Bronchial epithelial cell (primary cell): ENCODE data around the gene FXYD7. TPM values are rescaled to one million over a fixed set of nuclear protein-coding genes. Genes with fewer than 3 reads are reported as not detected.

Source experiments
- DNase-seq: peaks from one replicate; pipeline ENCODE4 v3.0.0-alpha.2; 2010; ENCODE audit warnings: low read depth
- FAIRE-seq: peaks from 2 replicates; lab custom pipeline; 2011; peaks lifted over from hg19 to GRCh38; lab: Jason Lieb, UNC
- H3K27me3 ChIP-seq: 2 replicates; pipeline ENCODE4 v1.5.1; 2011; ENCODE audit warnings: low read length; ENCODE audit not compliant: control insufficient read depth, insufficient read depth
- H3K36me3 ChIP-seq: 2 replicates; pipeline ENCODE4 v1.5.1; 2011; ENCODE audit warnings: low read length; ENCODE audit not compliant: control insufficient read depth, insufficient read depth
- H3K4me3 ChIP-seq: 2 replicates; pipeline ENCODE4 v1.5.1; 2011; ENCODE audit warnings: mild to moderate bottlenecking, low read depth, low read length, control low read depth
- total RNA-seq: library from RNA; depleted of rRNA; stranded (reverse); fragments of >200 nt; gene quantifications from 2 replicates; pipeline ENCODE4 v1.2.1, GENCODE V29; 2014
- TF ChIP-seq, protein P1 (sequence below): IDR thresholded peaks from 2 replicates; pipeline ENCODE4 v1.5.1; 2011; ENCODE audit warnings: mild to moderate bottlenecking, moderate library complexity, low read length, control low read depth, inconsistent platforms; ENCODE audit not compliant: insufficient read depth, severe bottlenecking

The FXYD7 gene
- total RNA-seq, 1 donor from 2014 or later = not detected

DNA sequence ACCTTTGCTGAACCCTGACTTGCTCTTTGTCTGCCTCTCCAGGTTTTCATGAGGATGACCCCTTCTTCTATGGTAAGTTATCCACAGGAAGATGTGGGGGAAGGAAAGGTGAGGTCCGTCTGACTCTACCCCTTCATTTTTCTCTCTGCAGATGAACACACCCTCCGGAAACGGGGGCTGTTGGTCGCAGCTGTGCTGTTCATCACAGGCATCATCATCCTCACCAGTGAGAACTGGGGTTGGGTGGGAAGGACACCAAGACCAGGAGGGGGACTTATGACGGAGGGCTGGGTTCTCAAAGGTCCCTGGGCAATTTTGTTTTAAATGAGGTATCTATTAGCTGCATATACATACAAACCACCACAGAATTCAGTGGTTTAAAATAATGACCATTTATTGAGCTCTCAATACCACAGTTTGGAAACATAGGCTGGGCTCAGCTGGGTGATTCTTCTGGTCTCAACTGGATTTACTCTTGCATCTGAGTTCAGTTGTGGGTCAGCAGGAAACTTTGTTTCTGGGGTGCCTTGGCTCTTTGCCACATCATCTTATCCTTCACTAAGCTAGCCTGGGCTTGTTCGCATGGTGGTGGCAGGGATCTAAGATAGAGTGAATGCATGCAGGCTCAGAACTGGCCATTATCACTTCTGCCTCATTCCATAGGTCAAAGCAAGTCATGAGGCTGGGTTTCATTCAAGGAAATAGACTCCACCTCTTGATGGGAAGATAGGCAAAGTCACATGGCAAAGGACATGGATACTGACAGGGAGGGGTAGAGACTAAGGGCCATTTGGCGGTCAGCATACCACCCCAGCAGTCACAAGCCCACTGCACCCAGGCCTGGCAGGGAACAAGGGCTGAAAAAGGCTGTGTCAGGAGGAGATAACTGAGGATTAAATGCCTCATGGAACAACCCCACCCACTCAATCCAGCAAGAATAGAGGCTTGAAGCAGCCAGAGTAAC is 23.3 kb downstream of the FXYD7 start:
- TF ChIP-seq, protein P1, sequence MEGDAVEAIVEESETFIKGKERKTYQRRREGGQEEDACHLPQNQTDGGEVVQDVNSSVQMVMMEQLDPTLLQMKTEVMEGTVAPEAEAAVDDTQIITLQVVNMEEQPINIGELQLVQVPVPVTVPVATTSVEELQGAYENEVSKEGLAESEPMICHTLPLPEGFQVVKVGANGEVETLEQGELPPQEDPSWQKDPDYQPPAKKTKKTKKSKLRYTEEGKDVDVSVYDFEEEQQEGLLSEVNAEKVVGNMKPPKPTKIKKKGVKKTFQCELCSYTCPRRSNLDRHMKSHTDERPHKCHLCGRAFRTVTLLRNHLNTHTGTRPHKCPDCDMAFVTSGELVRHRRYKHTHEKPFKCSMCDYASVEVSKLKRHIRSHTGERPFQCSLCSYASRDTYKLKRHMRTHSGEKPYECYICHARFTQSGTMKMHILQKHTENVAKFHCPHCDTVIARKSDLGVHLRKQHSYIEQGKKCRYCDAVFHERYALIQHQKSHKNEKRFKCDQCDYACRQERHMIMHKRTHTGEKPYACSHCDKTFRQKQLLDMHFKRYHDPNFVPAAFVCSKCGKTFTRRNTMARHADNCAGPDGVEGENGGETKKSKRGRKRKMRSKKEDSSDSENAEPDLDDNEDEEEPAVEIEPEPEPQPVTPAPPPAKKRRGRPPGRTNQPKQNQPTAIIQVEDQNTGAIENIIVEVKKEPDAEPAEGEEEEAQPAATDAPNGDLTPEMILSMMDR = no peak
- Histone ChIP-seq H3K4me3 (no peak overlapping the region), H3K36me3 (peaks cover 12% of the 10 kb centered on the region), H3K27me3 (no peaks in the 10 kb centered on the region)
- DNase-seq (peak; percentile 50), FAIRE-seq (peak; percentile 86)

DNA sequence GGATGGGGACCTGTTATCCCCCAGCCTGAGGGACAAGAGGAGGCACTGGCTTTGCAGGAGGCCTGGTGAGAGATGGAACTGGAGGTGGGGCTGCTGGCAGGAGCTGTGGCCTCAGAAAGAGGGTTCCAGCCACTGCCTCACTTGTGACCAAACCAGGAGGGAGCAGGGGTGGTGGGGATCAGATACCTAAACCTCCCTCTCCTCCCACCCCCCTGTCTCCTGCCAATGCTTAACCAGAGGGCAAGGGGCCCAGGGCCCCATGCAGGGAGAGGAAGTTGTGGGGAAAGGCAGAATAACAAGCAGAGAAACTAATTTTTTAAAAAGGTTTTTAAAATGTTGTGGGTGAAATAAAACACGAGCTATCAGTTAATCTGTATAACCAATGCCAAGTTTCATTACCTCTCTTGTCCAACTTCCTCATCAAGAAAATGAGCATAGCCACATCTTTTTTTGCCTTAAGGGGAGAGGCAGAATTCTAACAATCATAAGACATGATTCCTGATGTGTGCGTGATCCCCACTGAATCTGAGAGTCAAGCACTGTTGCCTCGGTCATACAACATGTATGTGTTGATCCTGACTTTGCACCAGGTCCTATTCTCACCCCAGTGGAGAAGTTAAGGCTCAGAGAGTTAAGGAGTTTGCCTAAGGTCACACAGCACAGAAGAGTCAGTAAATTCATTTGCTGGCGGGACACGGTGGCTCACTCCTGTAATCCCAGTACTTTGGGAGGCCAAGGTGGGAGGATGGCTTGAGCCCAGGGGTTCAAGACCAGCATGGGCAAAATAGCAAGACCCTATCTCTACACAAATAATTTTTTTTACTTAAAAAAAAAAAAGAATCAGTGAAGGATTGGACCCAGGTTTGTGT is 24.4 kb downstream of the FXYD7 start:
- TF ChIP-seq, protein P1 = no peak
- FAIRE-seq = no peak
- no peaks in the 10 kb centered on the region for H3K27me3 ChIP-seq
- DNase-seq = no peak
- H3K4me3 ChIP-seq = no peak overlapping the region
- peaks cover 12% of the 10 kb centered on the region for H3K36me3 ChIP-seq

DNA sequence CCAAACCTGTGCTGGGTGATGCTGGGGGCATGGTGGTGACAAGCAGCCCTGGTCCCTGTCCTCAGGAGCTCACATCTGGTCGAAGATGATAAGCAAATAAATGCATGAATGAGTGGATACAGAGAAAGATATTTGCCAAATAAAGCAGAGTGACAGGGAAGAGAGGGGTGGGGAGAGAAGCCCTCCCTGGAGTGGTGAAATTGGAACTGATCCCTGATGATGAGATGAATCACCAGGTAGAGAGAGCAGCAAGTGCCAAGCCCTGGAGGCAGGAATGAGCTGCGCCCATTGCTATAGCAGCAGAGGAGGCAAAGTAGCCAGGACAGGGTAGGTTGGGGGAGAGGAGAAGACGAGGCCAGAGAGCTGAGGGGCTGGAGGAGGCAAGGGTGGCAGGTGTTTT is 25.1 kb downstream of the FXYD7 start:
- Histone ChIP-seq H3K4me3 (no peak overlapping the region), H3K36me3 (peaks cover 12% of the 10 kb centered on the region), H3K27me3 (no peaks in the 10 kb centered on the region)
- TF ChIP-seq, protein P1 = peak; percentile 36
- DNase-seq (peak; percentile 83), FAIRE-seq (peak; percentile 28)

DNA sequence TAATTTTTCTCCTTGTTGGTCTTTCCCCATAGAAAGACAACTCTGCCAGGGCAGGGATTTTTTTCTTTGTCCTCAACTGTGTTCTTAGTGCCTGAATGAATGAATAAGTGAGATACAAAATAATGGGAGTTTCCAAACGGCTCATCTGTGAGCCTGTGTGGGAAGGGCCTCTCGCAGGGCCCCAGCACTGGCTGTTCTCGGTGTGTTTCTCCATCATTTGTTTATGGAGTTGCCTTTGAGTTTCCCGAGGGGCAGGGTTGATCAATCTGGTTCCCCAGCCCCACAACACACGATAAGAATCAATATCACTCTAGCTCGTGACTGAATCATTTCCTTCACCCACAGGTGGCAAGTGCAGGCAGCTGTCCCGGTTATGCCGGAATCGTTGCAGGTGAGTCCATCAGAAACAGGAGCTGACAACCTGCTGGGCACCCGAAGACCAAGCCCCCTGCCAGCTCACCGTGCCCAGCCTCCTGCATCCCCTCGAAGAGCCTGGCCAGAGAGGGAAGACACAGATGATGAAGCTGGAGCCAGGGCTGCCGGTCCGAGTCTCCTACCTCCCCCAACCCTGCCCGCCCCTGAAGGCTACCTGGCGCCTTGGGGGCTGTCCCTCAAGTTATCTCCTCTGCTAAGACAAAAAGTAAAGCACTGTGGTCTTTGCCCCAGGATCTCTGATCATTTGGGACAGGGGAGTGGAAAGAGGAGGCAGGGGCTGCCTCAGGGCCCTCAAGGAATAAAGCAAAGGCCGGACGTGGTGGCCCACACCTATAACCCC is 26.4 kb downstream of the FXYD7 start:
- TF ChIP-seq, protein P1 = no peak
- FAIRE-seq (no peak), DNase-seq (no peak)
- H3K4me3 ChIP-seq = no peak overlapping the region
- H3K36me3 ChIP-seq = peaks cover 7% of the 10 kb centered on the region
- H3K27me3 ChIP-seq = no peaks in the 10 kb centered on the region

DNA sequence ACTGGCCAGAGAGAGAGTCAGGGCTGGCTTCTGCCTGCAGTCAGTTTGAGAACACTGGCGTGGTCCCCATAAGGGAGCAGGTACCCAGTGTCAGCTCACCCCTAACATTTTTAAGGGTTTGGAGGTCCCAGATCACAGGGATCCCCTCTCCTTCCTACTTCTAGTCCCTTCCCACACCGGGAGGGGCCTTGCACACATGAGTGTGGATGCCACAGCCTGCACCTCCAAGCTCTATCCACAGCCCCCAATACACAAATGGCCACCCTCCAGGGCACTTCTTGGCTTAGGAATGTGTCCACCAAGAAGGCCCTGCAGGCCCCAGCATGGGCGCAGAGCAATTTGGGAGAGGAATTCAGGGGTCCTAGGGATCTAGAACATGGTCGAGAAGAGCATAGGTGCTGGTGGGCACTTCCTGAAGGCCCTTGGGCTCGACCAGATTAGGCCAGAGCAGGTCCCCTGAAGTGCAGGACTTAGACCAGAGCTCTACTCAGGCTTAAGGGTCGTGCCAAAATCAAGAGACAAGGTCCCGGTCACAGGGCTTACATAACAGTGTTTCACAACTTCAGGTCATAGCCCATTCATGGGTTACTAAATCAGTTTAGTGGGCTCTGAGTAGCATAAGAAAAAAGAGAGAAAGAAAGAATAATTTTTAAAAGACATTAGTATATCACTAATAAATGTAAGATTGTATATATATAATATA is 27.5 kb downstream of the FXYD7 start:
- Histone ChIP-seq H3K36me3 (peaks cover 6% of the 10 kb centered on the region), H3K27me3 (no peaks in the 10 kb centered on the region), H3K4me3 (no peak overlapping the region)
- DNase-seq (no peak), FAIRE-seq (no peak)
- TF ChIP-seq, protein P1 = no peak
